Measurements from ENCODE around the gene CHD5.

The CHD5 gene

GRCh38 chr1:6107409-6108356 is 72.4 kb downstream of the CHD5 start:
- TF ChIP-seq POU2F2 (IDR thresholded peaks at IDR 0.05; ENCODE audit: low read depth, low read length), result no peak
- no peak for TF ChIP-seq POLR2AphosphoS5 (IDR thresholded peaks at IDR 0.05; ENCODE audit: low read depth, low read length)
- TF ChIP-seq PAX5 (IDR thresholded peaks at IDR 0.05; ENCODE audit: insufficient read depth, low read length, severe bottlenecking), result no peak
- no peak for TF ChIP-seq POLR2A (IDR thresholded peaks at IDR 0.05; ENCODE audit: low read depth, low read length)
- TF ChIP-seq SPI1 (IDR thresholded peaks at IDR 0.05; ENCODE audit: low read depth, low read length), result no peak
- TF ChIP-seq TAF1 (IDR thresholded peaks at IDR 0.05; ENCODE audit: low read depth, low read length), result no peak
- DNase-seq (ENCODE audit: insufficient read length, low spot score), result no peak
- no peak for FAIRE-seq

DNA sequence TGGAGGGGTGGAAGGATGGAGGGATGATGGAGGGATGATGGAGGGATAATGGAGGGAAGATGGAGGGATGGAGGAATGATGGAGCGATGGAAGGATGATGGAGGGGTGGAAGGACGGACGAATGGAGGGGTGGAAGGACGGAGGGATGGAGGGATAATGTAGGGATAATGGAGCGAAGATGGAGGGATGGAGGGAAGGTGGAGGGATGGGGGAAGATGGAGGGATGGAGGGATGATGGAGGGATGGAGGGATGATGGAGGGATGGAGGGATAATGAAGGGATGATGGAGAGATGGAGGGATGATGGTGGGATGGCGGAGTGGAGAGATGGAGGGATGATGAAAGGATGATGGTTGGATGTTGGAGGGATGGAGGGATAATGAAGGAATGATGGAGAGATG is 73.1 kb downstream of the CHD5 start:
- TF ChIP-seq POLR2A (IDR thresholded peaks at IDR 0.05; ENCODE audit: low read depth, low read length) (no peak), POLR2AphosphoS5 (IDR thresholded peaks at IDR 0.05; ENCODE audit: low read depth, low read length) (no peak), SPI1 (IDR thresholded peaks at IDR 0.05; ENCODE audit: low read depth, low read length) (no peak), TAF1 (IDR thresholded peaks at IDR 0.05; ENCODE audit: low read depth, low read length) (no peak), POU2F2 (IDR thresholded peaks at IDR 0.05; ENCODE audit: low read depth, low read length) (no peak), PAX5 (IDR thresholded peaks at IDR 0.05; ENCODE audit: insufficient read depth, low read length, severe bottlenecking) (no peak)
- DNase-seq (ENCODE audit: insufficient read length, low spot score) (no peak), FAIRE-seq (no peak)

DNA sequence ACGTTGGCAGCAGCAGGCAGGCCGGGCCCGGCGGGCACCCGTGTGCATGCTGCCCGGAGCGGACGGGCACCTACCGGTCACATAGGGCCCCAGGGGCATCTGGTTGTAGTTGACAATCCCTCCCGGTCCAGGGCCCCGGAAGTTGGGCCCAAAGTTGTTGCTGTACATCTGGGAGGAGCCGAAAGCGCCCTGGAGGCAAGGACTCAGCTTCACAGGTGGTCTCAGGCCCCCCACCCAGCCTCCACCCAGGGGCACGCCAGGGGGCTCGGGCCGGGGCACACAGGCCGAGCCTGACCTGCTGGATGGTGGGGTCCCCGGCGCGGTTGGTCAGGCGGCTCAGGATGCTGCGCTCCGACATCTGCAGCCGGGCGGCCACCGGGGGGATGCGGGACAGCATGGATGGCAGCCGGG is 73.8 kb downstream of the CHD5 start:
- DNase-seq (ENCODE audit: insufficient read length, low spot score), result no peak
- FAIRE-seq, result no peak
- TF ChIP-seq TAF1 (IDR thresholded peaks at IDR 0.05; ENCODE audit: low read depth, low read length), result no peak

DNA sequence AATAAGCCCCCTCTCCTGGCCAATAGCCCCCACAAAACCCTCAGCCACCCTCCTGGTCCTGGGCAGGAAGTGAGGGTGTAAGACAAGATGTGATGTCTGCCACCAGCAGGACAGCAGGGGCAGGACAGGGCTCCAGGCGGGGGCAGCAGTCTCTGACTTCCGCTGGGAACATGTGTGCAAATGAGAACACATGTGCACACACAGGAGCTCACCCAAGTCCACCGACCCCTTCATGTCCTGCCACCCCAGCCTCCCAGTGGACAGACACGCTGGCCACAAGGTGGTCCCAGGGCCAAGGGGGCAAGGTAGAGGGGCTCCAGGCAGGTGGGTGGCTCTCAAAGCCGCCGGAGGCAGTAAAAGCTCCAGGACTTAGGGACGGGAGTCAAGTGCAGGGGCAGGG is 74.4 kb downstream of the CHD5 start:
- DNase-seq (ENCODE audit: insufficient read length, low spot score) (no peak), FAIRE-seq (no peak)
- TF ChIP-seq POLR2AphosphoS5 (IDR thresholded peaks at IDR 0.05; ENCODE audit: low read depth, low read length) (no peak), SPI1 (IDR thresholded peaks at IDR 0.05; ENCODE audit: low read depth, low read length) (no peak), TAF1 (IDR thresholded peaks at IDR 0.05; ENCODE audit: low read depth, low read length) (no peak), POLR2A (IDR thresholded peaks at IDR 0.05; ENCODE audit: low read depth, low read length) (no peak), POU2F2 (IDR thresholded peaks at IDR 0.05; ENCODE audit: low read depth, low read length) (no peak), PAX5 (IDR thresholded peaks at IDR 0.05; ENCODE audit: insufficient read depth, low read length, severe bottlenecking) (no peak)

GRCh38 chr1:6105218-6105679 is 74.9 kb downstream of the CHD5 start:
- no peak for FAIRE-seq
- no peak for DNase-seq (ENCODE audit: insufficient read length, low spot score)
- no peak for TF ChIP-seq POLR2A (IDR thresholded peaks at IDR 0.05; ENCODE audit: low read depth, low read length)
- TF ChIP-seq POLR2AphosphoS5 (IDR thresholded peaks at IDR 0.05; ENCODE audit: low read depth, low read length), result no peak
- TF ChIP-seq SPI1 (IDR thresholded peaks at IDR 0.05; ENCODE audit: low read depth, low read length), result no peak
- no peak for TF ChIP-seq TAF1 (IDR thresholded peaks at IDR 0.05; ENCODE audit: low read depth, low read length)
- no peak for TF ChIP-seq POU2F2 (IDR thresholded peaks at IDR 0.05; ENCODE audit: low read depth, low read length)

GRCh38 chr1:6104631-6105030 is 75.5 kb downstream of the CHD5 start:
- FAIRE-seq (no peak), DNase-seq (ENCODE audit: insufficient read length, low spot score) (no peak)
- no peak for TF ChIP-seq PAX5 (IDR thresholded peaks at IDR 0.05; ENCODE audit: insufficient read depth, low read length, severe bottlenecking)
- no peak for TF ChIP-seq SPI1 (IDR thresholded peaks at IDR 0.05; ENCODE audit: low read depth, low read length)
- no peak for TF ChIP-seq POLR2A (IDR thresholded peaks at IDR 0.05; ENCODE audit: low read depth, low read length)
- TF ChIP-seq TAF1 (IDR thresholded peaks at IDR 0.05; ENCODE audit: low read depth, low read length), result no peak
- TF ChIP-seq POLR2AphosphoS5 (IDR thresholded peaks at IDR 0.05; ENCODE audit: low read depth, low read length), result no peak
- TF ChIP-seq POU2F2 (IDR thresholded peaks at IDR 0.05; ENCODE audit: low read depth, low read length), result no peak

GRCh38 chr1:6103854-6104530 is 76.1 kb downstream of the CHD5 start:
- FAIRE-seq (no peak), DNase-seq (ENCODE audit: insufficient read length, low spot score) (no peak)
- TF ChIP-seq PAX5 (IDR thresholded peaks at IDR 0.05; ENCODE audit: insufficient read depth, low read length, severe bottlenecking) (no peak), SPI1 (IDR thresholded peaks at IDR 0.05; ENCODE audit: low read depth, low read length) (no peak), POLR2A (IDR thresholded peaks at IDR 0.05; ENCODE audit: low read depth, low read length) (no peak), TAF1 (IDR thresholded peaks at IDR 0.05; ENCODE audit: low read depth, low read length) (no peak), POLR2AphosphoS5 (IDR thresholded peaks at IDR 0.05; ENCODE audit: low read depth, low read length) (no peak), POU2F2 (IDR thresholded peaks at IDR 0.05; ENCODE audit: low read depth, low read length) (no peak)

DNA sequence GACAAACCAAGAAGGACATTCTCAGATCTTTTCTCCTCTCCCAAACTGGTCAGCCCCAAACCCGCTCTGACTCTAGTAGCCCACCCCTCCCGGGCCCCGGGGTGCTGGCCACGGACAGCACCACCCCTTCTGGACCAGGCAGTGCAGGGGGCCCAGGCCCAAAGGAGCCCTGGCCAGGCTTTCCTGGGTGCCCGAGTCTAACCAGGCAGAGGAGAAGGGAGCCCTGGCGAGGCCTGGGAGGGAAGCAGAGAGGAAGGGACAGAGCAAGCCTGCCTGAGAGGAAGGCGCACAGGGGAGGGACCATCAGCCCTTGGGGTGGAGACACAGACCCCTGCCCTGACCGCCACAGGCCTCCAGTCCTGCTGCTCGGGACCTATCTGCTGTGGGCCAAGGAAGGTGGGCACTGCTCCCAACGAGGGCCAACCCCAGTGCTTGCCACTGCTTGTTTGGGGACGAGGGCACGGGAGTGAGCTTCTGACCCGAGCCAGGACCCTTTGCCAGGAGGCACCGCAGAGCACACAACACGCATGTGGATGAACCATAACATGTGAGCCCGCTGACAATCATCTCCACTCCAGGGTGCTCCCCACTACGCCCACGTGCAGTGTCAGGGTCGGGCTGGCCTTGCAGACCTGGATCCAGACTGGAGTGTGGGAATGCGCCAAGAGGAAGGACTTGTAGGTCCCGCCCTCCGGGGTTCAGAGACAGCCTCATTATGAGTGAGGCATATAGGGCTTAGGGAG is 76.8 kb downstream of the CHD5 start:
- no peak for FAIRE-seq
- TF ChIP-seq POLR2A (IDR thresholded peaks at IDR 0.05; ENCODE audit: low read depth, low read length), result no peak
- no peak for DNase-seq (ENCODE audit: insufficient read length, low spot score)

DNA sequence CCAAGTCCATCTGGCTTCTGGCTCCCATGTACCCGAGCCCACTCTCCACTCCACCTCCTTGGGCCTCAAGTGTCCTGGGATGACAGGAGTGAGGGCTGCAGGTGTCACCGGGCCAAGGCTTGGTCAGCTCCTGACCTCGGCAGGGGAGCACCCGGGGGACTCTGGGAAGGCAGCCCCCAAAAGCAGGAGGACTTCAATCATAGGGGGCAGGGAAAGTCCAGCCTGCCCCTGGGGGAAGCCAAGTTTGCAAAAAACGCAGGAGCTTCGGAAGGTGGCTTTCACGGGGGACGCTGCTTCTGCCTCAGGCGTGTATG is 77.6 kb downstream of the CHD5 start:
- DNase-seq (ENCODE audit: insufficient read length, low spot score), result no peak
- no peak for FAIRE-seq
- no peak for TF ChIP-seq SPI1 (IDR thresholded peaks at IDR 0.05; ENCODE audit: low read depth, low read length)
- TF ChIP-seq POLR2AphosphoS5 (IDR thresholded peaks at IDR 0.05; ENCODE audit: low read depth, low read length), result no peak
- TF ChIP-seq TAF1 (IDR thresholded peaks at IDR 0.05; ENCODE audit: low read depth, low read length), result no peak
- TF ChIP-seq PAX5 (IDR thresholded peaks at IDR 0.05; ENCODE audit: insufficient read depth, low read length, severe bottlenecking), result no peak
- TF ChIP-seq POLR2A (IDR thresholded peaks at IDR 0.05; ENCODE audit: low read depth, low read length), result no peak
- TF ChIP-seq POU2F2 (IDR thresholded peaks at IDR 0.05; ENCODE audit: low read depth, low read length), result no peak

Data from GM12891 (cell line).